SK-N-MC (cell line): ENCODE results near the gene FKBP5.

Experiments used
- EZH2 ChIP-seq: fragments of 200-600 bp; sonication (generic); IDR thresholded peaks from one replicate; pipeline ENCODE4 v1.6.1; 2017; ENCODE audit warnings: antibody characterized with exemption
- POLR2AphosphoS5 ChIP-seq: IDR thresholded peaks from 2 replicates; pipeline ENCODE4 v1.6.1; 2012; ENCODE audit warnings: mild to moderate bottlenecking, low read depth, low read length, borderline replicate concordance

DNA sequence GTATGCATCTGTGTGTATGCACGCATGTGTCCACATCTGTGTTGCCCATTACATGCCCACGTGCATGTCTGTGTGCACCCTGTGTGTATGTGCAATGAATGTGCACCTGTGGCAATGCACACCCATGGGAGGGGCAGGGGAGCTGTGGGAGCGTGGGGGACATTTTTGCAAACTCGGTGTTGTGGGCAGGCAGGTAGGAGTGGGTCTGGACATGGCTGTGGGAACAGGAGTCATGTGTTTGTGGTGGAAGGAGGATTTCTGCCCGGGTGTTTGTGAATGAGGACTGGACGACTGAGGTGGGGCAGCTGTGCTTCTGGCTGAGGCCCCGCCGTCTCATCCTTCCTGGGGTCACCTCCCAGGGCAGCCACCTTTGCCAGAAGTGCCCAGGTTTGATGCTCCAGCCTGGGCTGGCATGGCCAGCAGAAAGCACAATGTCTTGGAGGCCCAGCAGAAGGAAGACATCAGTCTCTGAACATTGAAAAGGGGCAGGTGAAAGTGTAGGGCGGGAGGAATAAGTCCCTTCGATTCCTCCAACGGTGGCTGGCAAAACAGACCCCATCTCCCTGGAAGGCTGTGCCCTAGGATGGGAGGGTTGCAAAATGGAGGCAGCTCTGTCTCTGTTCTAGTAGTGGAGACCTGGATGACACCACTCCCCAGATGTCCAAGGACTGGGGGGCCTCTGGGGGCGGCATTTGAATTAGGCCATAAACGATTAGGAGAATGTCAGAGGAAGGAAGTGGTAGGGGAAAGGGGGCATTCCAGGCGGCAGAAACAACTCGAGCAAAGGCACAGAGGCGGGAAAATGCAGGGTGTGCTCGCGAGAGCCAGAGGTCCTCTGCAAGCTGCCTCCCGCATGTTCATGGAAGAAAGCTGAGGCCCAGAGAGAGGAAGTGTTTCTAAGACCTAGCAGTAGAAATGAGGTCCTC, 29.0 kb upstream of the FKBP5 start:
- TF ChIP-seq POLR2AphosphoS5 (no peak), EZH2 (no peak)
